ENCODE data around the gene NUP93. TPM values are rescaled to one million over a fixed set of nuclear protein-coding genes. Genes with fewer than 3 reads are reported as not detected.
"Not testable (repeated sequence)": the region's sequence is repeated elsewhere in the genome, so short reads cannot be mapped to it uniquely, and the experiment has no call there.

The NUP93 gene
- polyA plus RNA-seq, 1 of the 3 experiments (the other 2 are of a cell fraction): 43.1 TPM

GRCh38 chr16:56866955-56867830 is 137.3 kb downstream of the NUP93 start:
- H3K9ac ChIP-seq: no peak overlapping the region
- peak overlapping the region; percentile 72; the same call in 1 of the 2 replicates for H2AFZ ChIP-seq (ENCODE audit: low read depth)
- no peaks in the 10 kb centered on the region for H3K9me2 ChIP-seq
- WGBS (ENCODE audit: low lambda C conversion rate): 42% methylated on average over 17 of the region's 23 CpGs
- TF ChIP-seq RXRA (IDR thresholded peaks at IDR 0.05; ENCODE audit: borderline replicate concordance, low read depth) (no peak), GATA2 (CRISPR knock-in tag; IDR thresholded peaks at IDR 0.05) (no peak), SMC3 (IDR thresholded peaks at IDR 0.05; ENCODE audit: low read depth, low read length) (peak; percentile 78), CTCF (IDR thresholded peaks at IDR 0.05) (peak; percentile 80), RCOR1 (IDR thresholded peaks at IDR 0.05; ENCODE audit: low read length) (no peak), RAD21 (IDR thresholded peaks at IDR 0.05; ENCODE audit: low read length) (peak; percentile 80), FOSL2 (IDR thresholded peaks at IDR 0.05; ENCODE audit: borderline replicate concordance, low read depth) (no peak), GABPA (IDR thresholded peaks at IDR 0.05; ENCODE audit: low read depth) (no peak)
- TF ChIP-seq, protein P1, sequence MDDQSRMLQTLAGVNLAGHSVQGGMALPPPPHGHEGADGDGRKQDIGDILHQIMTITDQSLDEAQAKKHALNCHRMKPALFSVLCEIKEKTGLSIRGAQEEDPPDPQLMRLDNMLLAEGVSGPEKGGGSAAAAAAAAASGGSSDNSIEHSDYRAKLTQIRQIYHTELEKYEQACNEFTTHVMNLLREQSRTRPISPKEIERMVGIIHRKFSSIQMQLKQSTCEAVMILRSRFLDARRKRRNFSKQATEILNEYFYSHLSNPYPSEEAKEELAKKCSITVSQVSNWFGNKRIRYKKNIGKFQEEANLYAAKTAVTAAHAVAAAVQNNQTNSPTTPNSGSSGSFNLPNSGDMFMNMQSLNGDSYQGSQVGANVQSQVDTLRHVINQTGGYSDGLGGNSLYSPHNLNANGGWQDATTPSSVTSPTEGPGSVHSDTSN (IDR thresholded peaks at IDR 0.05): no peak
- H3K4me2 ChIP-seq: no peak overlapping the region
- no peak overlapping the region for H3K4me3 ChIP-seq (ENCODE audit: low read depth in 2 of 2, low read length in 1 of 2)
- H3K27me3 ChIP-seq (ENCODE audit: insufficient read depth): no peaks in the 10 kb centered on the region
- H3K4me1 ChIP-seq (ENCODE audit: control insufficient read depth in 1 of 2, insufficient read depth in 2 of 2, low read depth in 1 of 2, low read length in 1 of 2): peaks cover 0 to 15% of the 10 kb centered on the region in 2 experiments; a peak in 1 of 4 replicates
- ChIA-PET POLR2A (no interaction called here), CTCF (interaction anchor here (0.6 to 5.1 kb wide), 37 partner anchors 8 to 338 kb away, joined by 3 to 56 read pairs (median 3); partner anchors contain the start of genes CPNE2 and HERPUD1)
- no peaks in the 10 kb centered on the region for H3F3A ChIP-seq (replicated peaks; ENCODE audit: insufficient read depth)
- DNase-seq: peak; percentile 69
- no peaks in the 10 kb centered on the region for H3K36me3 ChIP-seq (replicated peaks in 1 of 2; ENCODE audit: control insufficient read depth in 1 of 2, insufficient read depth in 2 of 2, low read length in 1 of 2)
- H4K20me1 ChIP-seq (ENCODE audit: insufficient read depth): no peaks in the 10 kb centered on the region
- no peak overlapping the region for H3K27ac ChIP-seq (ENCODE audit: low read depth in 2 of 2, low read length in 1 of 2)
- H3K9me3 ChIP-seq: no peaks in the 10 kb centered on the region
- no peaks in the 10 kb centered on the region for H3K79me2 ChIP-seq (ENCODE audit: insufficient read depth)

DNA sequence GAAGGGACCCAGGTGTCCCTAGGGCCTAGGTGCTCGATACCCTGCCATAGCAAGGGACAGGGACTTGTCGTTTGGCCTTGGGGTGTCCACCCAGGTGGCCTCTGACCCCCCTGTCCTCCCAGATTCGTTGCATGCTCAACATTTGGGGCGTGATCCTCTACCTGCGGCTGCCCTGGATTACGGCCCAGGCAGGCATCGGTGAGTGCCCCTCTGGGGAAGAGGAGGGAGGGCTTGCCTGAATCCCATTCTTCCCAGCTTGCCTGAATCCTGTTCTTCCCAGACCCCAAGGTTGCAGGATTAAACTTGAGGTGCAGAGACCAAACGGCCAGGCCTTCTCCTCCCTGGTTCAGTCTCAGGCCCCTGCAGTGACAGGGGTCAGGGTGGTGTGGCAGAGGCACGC is 138.2 kb downstream of the NUP93 start:
- no peaks in the 10 kb centered on the region for H3K27me3 ChIP-seq (ENCODE audit: insufficient read depth)
- ChIA-PET CTCF (interaction anchor here (0.7 to 5.1 kb wide), 28 partner anchors 10 to 199 kb away, joined by 3 to 56 read pairs (median 6); partner anchors contain the start of gene HERPUD1), POLR2A (no interaction called here)
- H3K4me2 ChIP-seq: no peak overlapping the region
- no peak overlapping the region for H2AFZ ChIP-seq (ENCODE audit: low read depth)
- TF ChIP-seq FOSL2 (IDR thresholded peaks at IDR 0.05; ENCODE audit: borderline replicate concordance, low read depth): no peak
- TF ChIP-seq TAF1 (IDR thresholded peaks at IDR 0.05; ENCODE audit: borderline replicate concordance, low read depth, low read length): no peak
- WGBS (ENCODE audit: low lambda C conversion rate): 83% methylated on average over 2 of the region's 9 CpGs
- H3K36me3 ChIP-seq (replicated peaks in 1 of 2; ENCODE audit: control insufficient read depth in 1 of 2, insufficient read depth in 2 of 2, low read length in 1 of 2): no peaks in the 10 kb centered on the region
- H4K20me1 ChIP-seq (ENCODE audit: insufficient read depth): no peaks in the 10 kb centered on the region
- no peak for DNase-seq
- no peaks in the 10 kb centered on the region for H3K79me2 ChIP-seq (ENCODE audit: insufficient read depth)
- H3K4me1 ChIP-seq (ENCODE audit: control insufficient read depth in 1 of 2, insufficient read depth in 2 of 2, low read depth in 1 of 2, low read length in 1 of 2): peaks cover 0 to 20% of the 10 kb centered on the region in 2 experiments; a peak in 1 of 4 replicates
- no peak overlapping the region for H3K4me3 ChIP-seq (ENCODE audit: low read depth in 2 of 2, low read length in 1 of 2)
- H3K9me3 ChIP-seq: no peaks in the 10 kb centered on the region
- no peak overlapping the region for H3K27ac ChIP-seq (ENCODE audit: low read depth in 2 of 2, low read length in 1 of 2)
- no peaks in the 10 kb centered on the region for H3F3A ChIP-seq (replicated peaks; ENCODE audit: insufficient read depth)
- H3K9me2 ChIP-seq: no peaks in the 10 kb centered on the region
- no peak overlapping the region for H3K9ac ChIP-seq

GRCh38 chr16:56868766-56869165 is 138.8 kb downstream of the NUP93 start:
- H3K9me2 ChIP-seq; H3K36me3 ChIP-seq (replicated peaks in 1 of 2; ENCODE audit: control insufficient read depth in 1 of 2, insufficient read depth in 2 of 2, low read length in 1 of 2); H3F3A ChIP-seq (replicated peaks; ENCODE audit: insufficient read depth); H4K20me1 ChIP-seq (ENCODE audit: insufficient read depth); H3K79me2 ChIP-seq (ENCODE audit: insufficient read depth); H3K9ac ChIP-seq; H3K4me2 ChIP-seq; H3K9me3 ChIP-seq; H3K27ac ChIP-seq (ENCODE audit: low read depth in 2 of 2, low read length in 1 of 2); H3K4me3 ChIP-seq (ENCODE audit: low read depth in 2 of 2, low read length in 1 of 2); H3K27me3 ChIP-seq (ENCODE audit: insufficient read depth); H2AFZ ChIP-seq (ENCODE audit: low read depth); POLR2A ChIA-PET; DNase-seq: not testable (repeated sequence)
- H3K4me1 ChIP-seq (ENCODE audit: control insufficient read depth in 1 of 2, insufficient read depth in 2 of 2, low read depth in 1 of 2, low read length in 1 of 2): peaks cover 0 to 20% of the 10 kb centered on the region in 2 experiments; a peak in 1 of 4 replicates
- CTCF ChIA-PET: interaction anchor here (1.1 to 3.7 kb wide), 9 partner anchors 17 to 177 kb away, joined by 3 to 21 read pairs (median 6); no protein-coding TSS in a partner anchor
- 93% methylated on average over 5 of the region's 5 CpGs for WGBS (ENCODE audit: low lambda C conversion rate)
